ENCODE results near the gene FOXC2.

DNA sequence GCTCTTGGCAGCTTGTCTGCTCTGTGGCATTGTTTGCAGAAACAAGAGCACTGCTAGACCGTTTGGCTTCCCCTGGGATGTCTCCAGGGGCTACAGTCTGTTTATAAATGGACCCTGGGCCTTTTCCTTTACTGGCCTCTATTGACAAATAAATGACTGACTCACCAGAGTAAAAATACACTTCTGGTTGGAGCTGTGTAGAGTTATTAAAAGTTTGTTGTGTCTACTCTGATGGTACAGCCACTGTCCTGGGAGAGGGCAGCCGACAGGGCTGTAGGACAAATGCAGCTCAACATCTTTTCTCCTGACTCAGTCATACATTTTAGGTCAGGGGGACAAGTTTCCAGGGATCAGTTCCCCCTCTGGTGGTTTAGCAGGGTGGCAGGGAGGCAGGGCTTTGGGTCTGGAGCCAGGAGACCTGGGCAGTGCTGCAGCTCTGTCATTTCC, 41.7 kb downstream of the FOXC2 start:
- no peak for TF ChIP-seq POLR2AphosphoS5 (IDR thresholded peaks at IDR 0.05; ENCODE audit: low read depth, low read length)
- no peak for TF ChIP-seq POLR2A (IDR thresholded peaks at IDR 0.05; ENCODE audit: low read depth, low read length)
- TF ChIP-seq POU2F2 (IDR thresholded peaks at IDR 0.05; ENCODE audit: low read depth, low read length), result no peak
